Sigmoid colon (tissue), 7 donors: ENCODE results near the gene TPI1. TPM values are rescaled to one million over a fixed set of nuclear protein-coding genes. Genes with fewer than 3 reads are reported as not detected.

Experiments used
- DNase-seq: peaks from one replicate; pipeline ENCODE4 v3.0.0-alpha.2; 2019
- H3K27ac ChIP-seq, 4 donors: fragments of 200-600 bp; sonication (generic); one replicate each; pipeline ENCODE4 v1.5.1; 2016 to 2019; ENCODE audit warnings: mild to moderate bottlenecking in 1 of 4
- H3K27me3 ChIP-seq, 3 donors: fragments of 200-600 bp; sonication (generic); one replicate each; pipeline ENCODE4 v1.5.1; 2019; ENCODE audit warnings: mild to moderate bottlenecking in 1 of 3
- H3K36me3 ChIP-seq, 4 donors: fragments of 200-600 bp; sonication (generic); one replicate each; pipeline ENCODE4 v1.5.1; 2016 to 2019
- H3K4me1 ChIP-seq, 4 donors: fragments of 200-600 bp; sonication (generic); one replicate each; pipeline ENCODE4 v1.5.1; 2017 to 2019
- H3K4me3 ChIP-seq, 4 donors: fragments of 200-600 bp; sonication (generic); one replicate each; pipeline ENCODE4 v1.5.1; 2017 to 2019; ENCODE audit warnings: mild to moderate bottlenecking in 2 of 4, moderate library complexity in 1 of 4
- H3K9me3 ChIP-seq, 4 donors: fragments of 200-600 bp in 3 of 4; sonication (generic) in 3 of 4; one replicate each; pipeline versions ENCODE4 v1.5.1 to v1.6.1; 2013 to 2019
- CTCF ChIP-seq, 4 experiments: fragments of 450-650 bp in 3 of 4; fragments of 200-600 bp in 1 of 4; IDR thresholded peaks; one replicate each; pipeline ENCODE4 v1.5.1; 2016 to 2019; ENCODE audit warnings: antibody characterized with exemption in 4 of 4, mild to moderate bottlenecking in 3 of 4, moderate library complexity in 2 of 4
- EP300 ChIP-seq, 4 donors: sonication (generic); formaldehyde crosslinking; IDR thresholded peaks; one replicate each; pipeline ENCODE4 v1.6.1; 2017; ENCODE audit warnings: antibody characterized with exemption in 4 of 4
- POLR2A ChIP-seq, 2 donors: fragments of 450-650 bp; IDR thresholded peaks; one replicate each; pipeline ENCODE4 v1.6.1; 2016; ENCODE audit warnings: antibody characterized with exemption in 2 of 2, mild to moderate bottlenecking in 2 of 2, moderate library complexity in 2 of 2
- POLR2AphosphoS5 ChIP-seq, 4 donors: sonication (generic); formaldehyde crosslinking; IDR thresholded peaks; one replicate each; pipeline ENCODE4 v1.6.1; 2017; ENCODE audit warnings: antibody characterized with exemption in 4 of 4
- WGBS, 2 donors: extraction: QIAGEN DNeasy Blood & Tissue Kit; methylation state at CpG; one replicate each; pipeline ENCODE4 v1.1.7; 2013; 5-methylcytosine and 5-hydroxymethylcytosine counted together
- intact Hi-C: fragments of 100-400 bp; cut with DNase I; formaldehyde crosslinking; loops from one replicate; pipeline ENCODE4 v1.15.1; 2023
- polyA plus RNA-seq, 3 donors: library from polyadenylated mRNA; stranded (reverse); fragments of 200-250 nt; gene quantifications; one replicate each; pipeline ENCODE4 v1.2.3, GENCODE V29; 2013
- total RNA-seq, 4 donors: library from RNA; depleted of rRNA; stranded (reverse); fragments of >200 nt; gene quantifications; one replicate each; pipeline ENCODE4 v1.1.0, GENCODE V29; 2016
- donor health status: healthy with polysubstance abuse.
- donor health status: Bipolar disorder and iron deficiency.
- donor health status: healthy.

TPI1 gene
- 100 to 1,000 TPM; 194 to 345 (median 299) TPM for total RNA-seq
- polyA plus RNA-seq, result 100 to 1,000 TPM; 808 to 994 (median 968) TPM

- H3K4me1 ChIP-seq, result peaks cover 0 to 48% (median 42%) of the 10 kb centered on the region in 4 donors
- TF ChIP-seq CTCF (IDR thresholded peaks at IDR 0.05) (no peak), POLR2A (IDR thresholded peaks at IDR 0.05) (peak; percentile 96 to 98), POLR2AphosphoS5 (IDR thresholded peaks at IDR 0.05) (peak; percentile 99 to 100 (median 100)), EP300 (IDR thresholded peaks at IDR 0.05) (no peak)
- peak within 1 kb of the TSS; percentile 72 to 100 (median 96) for H3K4me3 ChIP-seq
- intact Hi-C loops, result loop anchor here (2.0 to 10.0 kb wide), 3 partner anchors 57 to 247 kb away; no protein-coding TSS in a partner anchor
- H3K27ac ChIP-seq, result peak within 1 kb of the TSS; percentile 95 to 100 (median 98)
- 0 to 1% methylated on average over 86 of the region's 86 CpGs for WGBS, 2 donors
- H3K27me3 ChIP-seq, result no peaks in the 10 kb centered on the region
- H3K36me3 ChIP-seq, result peaks cover 13 to 63% (median 41%) of the 10 kb centered on the region in 4 donors
- no peaks in the 10 kb centered on the region for H3K9me3 ChIP-seq
- DNase-seq, result peak; percentile 96
These were observed at the start of gene TPI1 for GRCh38 chr12:6867413-6868210. Gene TPI1, plus strand, starts transcription at chr12:6867531. Its CDS starts 36 bp downstream, at chr12:6867567.

- Histone ChIP-seq H3K36me3 (no peaks in the 10 kb centered on the region), H3K4me1 (peaks cover 0 to 16% (median 15%) of the 10 kb centered on the region in 4 donors), H3K9me3 (no peaks in the 10 kb centered on the region), H3K27me3 (no peaks in the 10 kb centered on the region), H3K4me3 (no peak overlapping the region), H3K27ac (no peak overlapping the region)
- intact Hi-C loops, result no loop called here
- 85 to 92% methylated on average over 20 of the region's 20 CpGs for WGBS, 2 donors
- DNase-seq, result no peak
- no peak for TF ChIP-seq CTCF (IDR thresholded peaks at IDR 0.05)
- TF ChIP-seq POLR2A (IDR thresholded peaks at IDR 0.05), result no peak
- no peak for TF ChIP-seq EP300 (IDR thresholded peaks at IDR 0.05)
- no peak for TF ChIP-seq POLR2AphosphoS5 (IDR thresholded peaks at IDR 0.05)
These were observed 49.6 kb upstream of the TPI1 start for GRCh38 chr12:6817662-6818157.

GRCh38 chr12:6818222-6818621 lies 49.1 kb upstream of the TPI1 start:
- Histone ChIP-seq H3K4me3 (no peak overlapping the region), H3K4me1 (peaks cover 0 to 18% (median 15%) of the 10 kb centered on the region in 4 donors), H3K27ac (no peak overlapping the region), H3K9me3 (no peaks in the 10 kb centered on the region), H3K27me3 (no peaks in the 10 kb centered on the region), H3K36me3 (no peaks in the 10 kb centered on the region)
- TF ChIP-seq POLR2A (IDR thresholded peaks at IDR 0.05) (no peak), POLR2AphosphoS5 (IDR thresholded peaks at IDR 0.05) (no peak), CTCF (IDR thresholded peaks at IDR 0.05) (no peak), EP300 (IDR thresholded peaks at IDR 0.05) (no peak)
- 83 to 87% methylated on average over 10 of the region's 10 CpGs for WGBS, 2 donors
- no peak for DNase-seq
- intact Hi-C loops, result no loop called here

- H3K4me3 ChIP-seq, result no peak overlapping the region
- intact Hi-C loops, result no loop called here
- no peak for DNase-seq
- no peaks in the 10 kb centered on the region for H3K27me3 ChIP-seq
- 90 to 93% methylated on average over 5 of the region's 5 CpGs for WGBS, 2 donors
- TF ChIP-seq POLR2A (IDR thresholded peaks at IDR 0.05) (no peak), POLR2AphosphoS5 (IDR thresholded peaks at IDR 0.05) (no peak), EP300 (IDR thresholded peaks at IDR 0.05) (no peak), CTCF (IDR thresholded peaks at IDR 0.05) (no peak)
- no peaks in the 10 kb centered on the region for H3K9me3 ChIP-seq
- H3K27ac ChIP-seq, result no peak overlapping the region
- H3K36me3 ChIP-seq, result no peaks in the 10 kb centered on the region
- peaks cover 0 to 18% (median 15%) of the 10 kb centered on the region in 4 donors for H3K4me1 ChIP-seq
These were observed 48.7 kb upstream of the TPI1 start for GRCh38 chr12:6818645-6819044.
